Activated CD4-positive, alpha-beta T cell treated with anti-CD3 and anti-CD28 coated beads, Interleukin-10, Interleukin-2, amounts not matched to agents 100 ng/mL and 50 ng/mL, durations not matched to agents 16 hours and 8 hours (primary cell): ENCODE measurements around the gene KATNAL1.

Source experiments
- DNase-seq: peaks from one replicate; pipeline ENCODE4 v3.0.0-alpha.2; 2020

The KATNAL1 gene

GRCh38 chr13:30307194-30307970, at the start of gene KATNAL1:
TSS of gene KATNAL1 (minus strand) at chr13:30307551. CDS start at chr13:30283777, 23,774 bp downstream.
- peak; percentile 80 for DNase-seq

DNA sequence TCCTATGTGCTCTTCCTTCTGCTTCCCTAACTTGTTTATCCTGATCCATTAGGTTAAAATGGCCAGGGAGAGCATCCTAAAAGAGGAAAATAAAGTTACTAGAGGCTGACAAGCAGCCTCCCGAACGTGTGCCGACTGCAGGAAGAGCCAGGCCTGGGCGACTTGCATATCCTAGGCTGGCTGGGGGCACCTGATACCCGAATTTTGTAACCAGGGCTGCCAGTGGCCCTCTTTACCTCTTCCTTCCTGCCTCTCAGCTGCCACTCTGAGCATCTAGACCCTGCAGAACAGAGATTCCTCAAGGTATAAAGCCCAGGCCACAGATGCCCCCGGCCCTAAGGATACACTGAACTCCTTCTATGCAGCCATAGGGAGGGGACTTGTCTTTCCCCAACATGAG, 48.5 kb upstream of the KATNAL1 start:
- DNase-seq, result no peak

GRCh38 chr13:30355384-30355699, 48.0 kb upstream of the KATNAL1 start:
- peak; percentile 21 for DNase-seq

GRCh38 chr13:30354493-30355383, 47.4 kb upstream of the KATNAL1 start:
- no peak for DNase-seq

DNA sequence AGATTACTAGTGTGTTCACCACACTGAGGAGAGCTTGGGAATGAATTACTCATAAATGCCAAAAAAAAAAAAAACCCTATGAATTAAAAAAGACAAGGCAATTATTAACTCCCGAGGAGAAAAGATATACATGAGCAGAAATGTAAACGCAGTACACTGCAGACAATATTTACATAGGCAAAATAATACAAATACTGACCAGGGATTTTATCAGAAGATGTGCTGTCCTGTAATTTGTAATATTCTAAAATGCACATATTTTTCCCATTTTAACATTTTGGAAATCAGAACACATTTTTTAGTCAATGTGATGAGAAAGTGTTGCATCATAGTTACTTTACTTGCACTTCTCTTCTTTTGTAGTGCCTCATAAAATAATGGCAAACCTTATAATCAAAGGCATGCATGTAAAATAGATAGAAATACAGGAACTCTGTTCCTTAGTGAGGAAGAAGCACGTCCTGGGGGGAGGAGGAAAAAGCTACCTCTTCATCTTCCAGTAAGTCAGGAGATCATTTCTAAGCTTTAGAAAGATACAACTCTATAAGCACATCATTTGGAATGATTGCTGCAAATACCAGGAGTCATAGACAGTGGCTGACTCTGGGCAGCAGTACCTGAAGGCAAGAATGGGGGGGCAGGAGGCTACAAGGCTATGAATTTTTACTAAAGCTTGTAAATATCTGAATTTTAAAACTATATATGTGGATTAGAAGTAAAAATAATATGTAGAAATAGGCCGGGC, 46.3 kb upstream of the KATNAL1 start:
- DNase-seq, result no peak

DNA sequence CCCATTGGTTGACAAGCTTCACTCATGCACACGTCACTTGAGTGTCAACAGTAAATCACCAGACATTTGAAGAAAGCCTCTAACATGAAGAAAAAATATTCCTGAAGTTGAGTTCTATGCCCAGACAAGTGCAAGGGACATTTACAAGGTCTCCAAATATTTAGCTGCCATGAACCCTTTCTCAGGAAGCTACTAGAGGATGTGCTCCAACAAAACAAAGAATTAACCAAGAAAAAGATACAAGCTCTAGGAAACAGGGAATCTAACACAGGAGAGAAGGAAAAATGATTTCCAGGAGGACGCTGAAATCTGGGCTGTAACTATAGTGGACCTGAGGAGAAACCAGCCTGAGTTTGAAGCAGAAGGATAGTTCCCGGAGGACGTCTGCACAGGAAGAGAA, 45.7 kb upstream of the KATNAL1 start:
- no peak for DNase-seq

DNA sequence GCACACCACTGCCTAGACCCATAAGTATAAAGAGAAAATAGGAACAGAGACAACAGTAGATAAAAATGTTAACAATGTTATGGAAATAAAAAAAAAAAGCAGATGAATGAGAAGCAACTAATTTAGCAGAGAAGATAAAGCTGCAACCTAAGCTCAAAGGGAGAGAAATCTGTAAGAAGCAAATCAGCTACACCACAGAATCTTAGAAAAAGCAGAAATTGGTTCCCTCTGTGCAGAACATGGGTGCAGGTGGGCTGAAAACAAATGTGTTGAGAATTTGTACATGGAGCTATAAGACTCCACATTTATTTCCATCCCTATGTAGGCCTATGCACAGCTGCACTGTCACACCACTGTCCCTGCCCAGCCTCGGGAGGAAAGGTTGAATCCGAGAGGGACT, 44.8 kb upstream of the KATNAL1 start:
- no peak for DNase-seq

GRCh38 chr13:30346789-30347167, 39.4 kb upstream of the KATNAL1 start:
- DNase-seq, result peak; percentile 31

DNA sequence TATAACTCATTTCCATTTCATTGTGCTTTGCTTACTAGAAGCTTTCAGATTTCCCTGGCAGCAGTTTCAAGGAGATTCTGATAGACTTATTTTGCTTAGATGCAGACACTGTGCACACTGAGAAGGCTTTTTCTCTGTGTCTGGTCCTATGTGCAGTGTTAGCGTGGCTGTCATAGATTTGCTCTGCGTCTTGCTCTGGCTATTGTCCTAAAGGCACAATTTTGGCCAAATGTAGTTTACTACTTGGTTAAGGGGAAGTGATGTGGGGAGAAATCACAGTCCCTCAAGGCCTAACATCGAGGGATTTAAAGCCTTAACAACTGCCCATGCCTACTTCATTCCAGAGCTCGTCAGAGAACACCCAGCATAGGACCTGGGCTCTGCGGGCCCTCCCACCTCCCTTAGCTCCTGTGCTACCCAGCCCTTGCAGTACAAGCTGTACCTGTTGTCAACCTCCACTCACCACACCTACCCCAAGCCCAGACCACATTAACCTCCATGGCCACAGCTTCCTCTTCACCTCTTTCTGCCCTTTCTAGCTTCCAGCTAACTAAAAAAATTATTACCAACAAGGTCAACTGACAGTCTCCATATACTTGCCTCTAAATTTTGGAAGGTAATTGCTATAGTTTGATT, 38.9 kb upstream of the KATNAL1 start:
- peak; percentile 69 for DNase-seq

GRCh38 chr13:30345426-30346100, 38.2 kb upstream of the KATNAL1 start:
- DNase-seq, result no peak

- DNase-seq, result no peak
These were observed 34.6 kb upstream of the KATNAL1 start for GRCh38 chr13:30341815-30342570.

- no peak for DNase-seq
These were observed 33.2 kb upstream of the KATNAL1 start for GRCh38 chr13:30340331-30341250.

DNA sequence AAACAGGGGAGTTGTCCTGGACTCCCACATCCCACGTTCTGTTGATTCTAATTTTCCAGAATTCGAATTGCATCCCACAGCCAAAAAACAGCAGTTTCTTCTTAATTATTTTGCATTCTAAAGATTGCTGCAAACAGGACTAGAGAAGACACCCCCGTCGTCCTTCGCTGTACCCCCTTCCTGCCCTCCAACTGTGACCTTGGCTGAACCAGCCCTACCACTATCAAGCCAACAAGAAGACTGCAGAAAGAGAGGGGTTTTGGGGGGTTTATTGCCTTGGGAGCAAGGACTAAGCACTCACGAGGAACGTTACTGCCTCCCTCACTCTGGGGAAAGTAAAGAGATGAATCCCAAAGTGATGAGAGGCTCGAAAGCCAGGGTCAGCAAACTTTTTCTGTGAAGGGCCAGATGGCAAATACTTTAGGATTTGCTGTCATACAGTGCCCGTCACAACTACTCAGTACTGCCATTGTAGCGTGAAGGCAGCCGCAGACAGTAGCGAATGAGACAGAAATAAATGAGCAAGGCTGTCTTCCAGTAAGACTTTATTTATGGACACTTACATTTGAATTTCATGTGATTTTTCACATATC, 32.5 kb upstream of the KATNAL1 start:
- no peak for DNase-seq

- no peak for DNase-seq
These were observed 31.6 kb upstream of the KATNAL1 start for GRCh38 chr13:30338952-30339351.

DNA sequence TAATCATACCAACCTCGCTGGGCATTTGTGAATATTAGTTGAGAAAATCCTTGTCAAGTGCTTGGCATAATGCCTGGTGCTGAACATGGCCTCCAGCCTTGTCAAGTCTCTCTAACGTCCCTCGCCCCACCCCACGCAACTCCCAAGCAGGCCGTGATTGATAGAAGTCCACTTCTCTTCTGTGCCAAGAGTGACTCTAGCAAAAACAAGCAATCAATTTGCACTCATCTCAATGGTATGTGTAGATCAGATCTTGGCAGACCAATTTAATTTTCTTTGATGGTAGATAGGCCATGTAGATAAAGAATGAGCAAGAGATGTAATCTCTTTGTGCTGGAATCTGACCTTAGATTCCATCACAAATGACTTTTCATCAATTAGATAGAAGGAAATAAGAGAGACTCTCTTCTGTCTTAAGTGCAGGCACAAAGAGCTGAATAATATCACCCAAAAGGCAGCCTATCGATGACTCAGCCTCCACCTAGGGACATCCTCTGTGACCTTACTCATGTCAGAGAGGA, 31.0 kb upstream of the KATNAL1 start:
- no peak for DNase-seq

- DNase-seq, result no peak
These were observed 29.8 kb upstream of the KATNAL1 start for GRCh38 chr13:30337061-30337610.

DNA sequence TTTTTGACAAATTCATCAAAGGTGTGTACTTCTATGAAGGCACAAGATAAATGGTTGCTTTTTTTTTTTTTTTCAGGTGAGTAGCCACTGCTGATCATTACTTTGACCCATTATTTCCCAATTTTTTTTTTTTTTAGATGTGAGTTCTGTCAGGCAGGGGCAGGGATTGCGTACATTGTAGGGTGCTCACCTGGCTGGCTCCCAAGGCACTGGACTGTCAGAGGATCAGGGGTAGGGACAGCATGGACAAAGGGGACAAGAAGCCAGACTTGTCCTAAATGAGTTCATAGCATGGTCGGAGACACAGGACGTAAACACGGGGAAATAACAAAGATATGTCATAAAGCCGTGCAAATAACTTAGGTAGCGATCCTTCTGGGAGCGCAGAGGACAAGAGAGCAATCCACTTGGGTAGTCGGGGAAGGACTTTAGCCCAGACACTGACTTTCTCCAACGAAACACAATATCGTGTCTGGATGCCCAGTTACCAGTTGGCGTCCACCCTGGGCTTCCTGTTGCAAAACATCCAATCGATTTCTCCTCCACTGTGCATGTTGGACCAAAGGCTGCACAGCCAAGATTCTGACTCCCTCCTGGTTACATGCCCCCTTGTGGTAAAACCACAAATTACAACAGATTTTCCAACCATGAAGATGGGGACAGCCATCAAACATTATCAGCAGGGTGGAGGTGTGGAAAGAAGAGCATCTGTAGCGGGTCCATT, 27.5 kb upstream of the KATNAL1 start:
- peak; percentile 67 for DNase-seq

- DNase-seq, result no peak
These were observed 26.3 kb upstream of the KATNAL1 start for GRCh38 chr13:30333616-30334015.
